ENCODE measurements around the gene BCL2. TPM values are rescaled to one million over a fixed set of nuclear protein-coding genes. Genes with fewer than 3 reads are reported as not detected.
"Not testable (repeated sequence)": the region's sequence is repeated elsewhere in the genome, so short reads cannot be mapped to it uniquely, and the experiment has no call there.

Gene BCL2
- total and polyA plus RNA-seq, 2 donors: 11.7 to 17.5 TPM

- H3K27me3 ChIP-seq (ENCODE audit: control insufficient read depth in 2 of 2, insufficient read depth in 1 of 2, low read length in 1 of 2): no peaks in the 10 kb centered on the region
- DNase-seq (ENCODE audit: low read depth in 6 of 9, low spot score in 9 of 9): no peak
- 64% methylated on average over 1 of the region's 1 CpG for WGBS
- no peaks in the 10 kb centered on the region for H3K36me3 ChIP-seq (ENCODE audit: control insufficient read depth in 2 of 2, insufficient read depth in 2 of 2, low read length in 1 of 2)
- H3K4me3 ChIP-seq (ENCODE audit: low read length in 2 of 2): no peak overlapping the region
- no peaks in the 10 kb centered on the region for H3K9me3 ChIP-seq (ENCODE audit: control insufficient read depth in 2 of 2, insufficient read depth in 1 of 2, low read length in 1 of 2)
- no peak overlapping the region for H3K27ac ChIP-seq (ENCODE audit: low read depth in 1 of 2, low read length in 1 of 2)
- peaks cover 18 to 60% of the 10 kb centered on the region in 2 donors for H3K4me1 ChIP-seq (ENCODE audit: control insufficient read depth in 2 of 2, insufficient read depth in 2 of 2, low read length in 2 of 2)
Measured at GRCh38 chr18:63207835-63208234, 111.7 kb downstream of the BCL2 start.

DNA sequence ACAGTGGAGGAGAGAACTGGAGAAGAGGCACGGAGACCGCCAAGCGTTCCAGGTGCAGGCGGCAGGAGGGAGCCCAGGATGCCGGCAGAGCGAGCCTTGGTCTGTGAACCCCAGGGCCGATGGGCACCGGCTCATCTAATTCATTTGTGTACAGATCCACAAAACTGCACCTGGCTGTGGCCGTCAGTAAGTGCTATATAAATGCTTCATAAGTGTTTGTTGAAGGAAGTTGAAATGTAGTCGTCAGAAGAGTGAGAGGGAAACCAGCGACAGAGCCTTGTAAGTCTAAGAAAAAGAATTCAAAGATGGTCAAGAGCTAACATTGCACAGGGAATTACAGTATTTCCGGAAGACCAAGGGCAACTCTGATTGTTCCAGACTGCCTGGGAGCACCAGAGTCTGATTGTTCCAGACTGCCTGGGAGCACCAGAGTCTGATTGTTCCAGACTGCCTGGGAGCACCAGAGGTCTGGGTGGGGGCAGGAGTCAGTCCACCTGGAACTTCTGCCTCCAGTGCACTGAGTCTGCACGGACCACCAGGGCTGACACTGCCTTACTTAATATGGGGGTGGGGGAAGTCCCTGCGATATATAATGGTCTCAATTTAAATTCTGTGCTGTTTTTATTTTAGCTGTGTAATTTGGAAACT lies 112.3 kb downstream of the BCL2 start:
- Histone ChIP-seq H3K4me3 (ENCODE audit: low read length in 2 of 2) (no peak overlapping the region), H3K9me3 (ENCODE audit: control insufficient read depth in 2 of 2, insufficient read depth in 1 of 2, low read length in 1 of 2) (no peaks in the 10 kb centered on the region), H3K36me3 (ENCODE audit: control insufficient read depth in 2 of 2, insufficient read depth in 2 of 2, low read length in 1 of 2) (no peaks in the 10 kb centered on the region), H3K4me1 (ENCODE audit: control insufficient read depth in 2 of 2, insufficient read depth in 2 of 2, low read length in 2 of 2) (peaks cover 18 to 57% of the 10 kb centered on the region in 2 donors), H3K27me3 (ENCODE audit: control insufficient read depth in 2 of 2, insufficient read depth in 1 of 2, low read length in 1 of 2) (no peaks in the 10 kb centered on the region), H3K27ac (ENCODE audit: low read depth in 1 of 2, low read length in 1 of 2) (peak overlapping the region in 1 of 2 donors; percentile 33)
- peak in 2 of 9 donors; percentile 28 to 59 for DNase-seq (ENCODE audit: low read depth in 6 of 9, low spot score in 9 of 9)
- 55% methylated on average over 14 of the region's 14 CpGs for WGBS

DNA sequence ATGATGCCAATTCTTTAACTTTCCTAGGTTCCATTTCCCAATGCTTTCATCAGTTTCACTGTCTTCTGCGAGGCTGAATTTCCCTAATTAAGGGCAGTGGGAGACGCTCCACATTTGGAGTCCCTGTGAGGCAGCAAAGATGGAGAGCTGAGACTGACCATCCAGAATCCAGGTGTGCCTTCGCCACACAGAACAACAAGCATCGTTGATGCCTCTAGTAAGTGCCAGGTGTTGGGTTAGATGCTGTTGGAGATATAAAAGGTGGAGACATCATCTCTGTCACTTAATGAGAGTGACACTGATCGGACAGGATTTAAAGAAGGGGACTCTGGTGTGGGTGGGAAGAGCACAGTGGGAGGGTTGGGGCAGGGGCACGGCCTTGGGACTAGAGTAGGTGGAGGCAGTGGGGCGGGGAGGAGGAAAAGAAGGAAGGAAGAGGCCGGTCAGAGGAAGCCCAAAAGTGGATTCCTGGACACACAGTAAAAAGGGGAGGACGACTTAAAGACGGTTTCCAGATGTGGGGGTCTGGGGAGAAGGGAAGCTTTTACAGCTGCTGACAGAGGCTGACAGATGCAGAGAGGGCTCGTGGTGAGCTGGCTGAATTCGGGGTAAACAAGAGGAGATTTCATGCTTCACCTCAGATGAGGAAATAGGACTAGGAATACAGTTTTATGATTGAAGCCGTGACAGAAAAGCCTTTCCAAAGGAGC lies 113.0 kb downstream of the BCL2 start:
- 66% methylated on average over 13 of the region's 13 CpGs for WGBS
- H3K27me3 ChIP-seq (ENCODE audit: control insufficient read depth in 2 of 2, insufficient read depth in 1 of 2, low read length in 1 of 2): no peaks in the 10 kb centered on the region
- peaks cover 18 to 52% of the 10 kb centered on the region in 2 donors for H3K4me1 ChIP-seq (ENCODE audit: control insufficient read depth in 2 of 2, insufficient read depth in 2 of 2, low read length in 2 of 2)
- H3K9me3 ChIP-seq (ENCODE audit: control insufficient read depth in 2 of 2, insufficient read depth in 1 of 2, low read length in 1 of 2): no peaks in the 10 kb centered on the region
- DNase-seq (ENCODE audit: low read depth in 6 of 9, low spot score in 9 of 9): no peak
- no peak overlapping the region for H3K4me3 ChIP-seq (ENCODE audit: low read length in 2 of 2)
- no peaks in the 10 kb centered on the region for H3K36me3 ChIP-seq (ENCODE audit: control insufficient read depth in 2 of 2, insufficient read depth in 2 of 2, low read length in 1 of 2)
- H3K27ac ChIP-seq (ENCODE audit: low read depth in 1 of 2, low read length in 1 of 2): peak overlapping the region in 1 of 2 donors; percentile 33

DNA sequence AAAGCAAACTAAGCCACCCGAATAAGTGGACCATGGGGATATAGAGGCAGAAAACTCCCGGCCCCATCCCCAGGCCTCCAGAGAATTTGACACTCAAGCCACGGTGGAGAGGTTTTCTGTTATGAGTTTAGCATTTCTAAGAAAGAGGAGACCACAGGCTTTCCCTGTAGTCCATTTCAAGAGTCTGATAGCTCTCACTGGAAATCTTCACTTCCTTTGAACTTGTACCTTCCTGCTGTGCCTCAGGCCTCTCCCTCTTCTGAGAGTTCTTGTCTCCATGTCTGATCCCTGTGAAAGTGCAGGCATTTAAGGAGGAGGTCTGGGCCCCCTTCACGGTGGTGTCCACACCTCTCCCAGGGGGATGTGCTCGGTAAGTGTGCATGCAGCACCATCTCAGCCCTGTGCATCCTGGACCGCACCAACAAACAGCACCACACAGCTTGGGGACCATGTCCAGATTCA lies 113.7 kb downstream of the BCL2 start:
- Histone ChIP-seq H3K36me3 (ENCODE audit: control insufficient read depth in 2 of 2, insufficient read depth in 2 of 2, low read length in 1 of 2) (no peaks in the 10 kb centered on the region), H3K4me3 (ENCODE audit: low read length in 2 of 2) (no peak overlapping the region), H3K9me3 (ENCODE audit: control insufficient read depth in 2 of 2, insufficient read depth in 1 of 2, low read length in 1 of 2) (no peaks in the 10 kb centered on the region), H3K27me3 (ENCODE audit: control insufficient read depth in 2 of 2, insufficient read depth in 1 of 2, low read length in 1 of 2) (no peaks in the 10 kb centered on the region), H3K27ac (ENCODE audit: low read depth in 1 of 2, low read length in 1 of 2) (no peak overlapping the region), H3K4me1 (ENCODE audit: control insufficient read depth in 2 of 2, insufficient read depth in 2 of 2, low read length in 2 of 2) (peaks cover 18 to 46% of the 10 kb centered on the region in 2 donors)
- 65% methylated on average over 6 of the region's 6 CpGs for WGBS
- DNase-seq (ENCODE audit: low read depth in 6 of 9, low spot score in 9 of 9): no peak

DNA sequence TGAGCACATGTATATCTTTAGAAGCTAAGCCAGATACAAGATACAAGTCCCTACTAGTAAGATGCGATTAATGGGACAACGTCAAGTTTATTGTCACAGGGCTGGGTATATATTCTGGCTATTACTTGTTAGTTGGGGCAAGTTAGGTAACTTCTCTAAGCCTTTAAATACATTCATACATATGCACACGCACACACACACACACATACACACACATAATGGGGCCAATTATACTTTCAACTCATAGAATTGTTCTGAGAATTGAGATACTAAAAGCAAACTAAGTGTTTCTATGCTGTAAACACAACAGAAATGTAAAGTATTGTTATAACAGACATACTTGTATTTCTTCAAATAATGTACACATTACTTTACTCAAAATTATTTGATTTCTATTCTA lies 116.1 kb downstream of the BCL2 start:
- Histone ChIP-seq H3K27ac (ENCODE audit: low read depth in 1 of 2, low read length in 1 of 2) (no peak overlapping the region), H3K4me1 (ENCODE audit: control insufficient read depth in 2 of 2, insufficient read depth in 2 of 2, low read length in 2 of 2) (peaks cover 25 to 53% of the 10 kb centered on the region in 2 donors), H3K27me3 (ENCODE audit: control insufficient read depth in 2 of 2, insufficient read depth in 1 of 2, low read length in 1 of 2) (no peaks in the 10 kb centered on the region), H3K4me3 (ENCODE audit: low read length in 2 of 2) (no peak overlapping the region), H3K36me3 (ENCODE audit: control insufficient read depth in 2 of 2, insufficient read depth in 2 of 2, low read length in 1 of 2) (peaks cover 0 to 2% of the 10 kb centered on the region in 2 donors), H3K9me3 (ENCODE audit: control insufficient read depth in 2 of 2, insufficient read depth in 1 of 2, low read length in 1 of 2) (peaks cover 0 to 1% of the 10 kb centered on the region in 2 donors)
- DNase-seq (ENCODE audit: low read depth in 6 of 9, low spot score in 9 of 9): no peak
- WGBS: 98% methylated on average over 3 of the region's 3 CpGs

GRCh38 chr18:63202828-63203227 lies 116.7 kb downstream of the BCL2 start:
- Histone ChIP-seq H3K4me3 (ENCODE audit: low read length in 2 of 2) (no peak overlapping the region), H3K27me3 (ENCODE audit: control insufficient read depth in 2 of 2, insufficient read depth in 1 of 2, low read length in 1 of 2) (no peaks in the 10 kb centered on the region), H3K27ac (ENCODE audit: low read depth in 1 of 2, low read length in 1 of 2) (no peak overlapping the region), H3K9me3 (ENCODE audit: control insufficient read depth in 2 of 2, insufficient read depth in 1 of 2, low read length in 1 of 2) (peaks cover 0 to 2% of the 10 kb centered on the region in 2 donors), H3K4me1 (ENCODE audit: control insufficient read depth in 2 of 2, insufficient read depth in 2 of 2, low read length in 2 of 2) (peaks cover 23 to 54% of the 10 kb centered on the region in 2 donors), H3K36me3 (ENCODE audit: control insufficient read depth in 2 of 2, insufficient read depth in 2 of 2, low read length in 1 of 2) (peaks cover 0 to 3% of the 10 kb centered on the region in 2 donors)
- 94% methylated on average over 8 of the region's 8 CpGs for WGBS
- DNase-seq (ENCODE audit: low read depth in 6 of 9, low spot score in 9 of 9): no peak

GRCh38 chr18:63201456-63201855 lies 118.1 kb downstream of the BCL2 start:
- not testable (repeated sequence) for H3K27me3 ChIP-seq (ENCODE audit: control insufficient read depth in 2 of 2, insufficient read depth in 1 of 2, low read length in 1 of 2); H3K36me3 ChIP-seq (ENCODE audit: control insufficient read depth in 2 of 2, insufficient read depth in 2 of 2, low read length in 1 of 2); DNase-seq (ENCODE audit: low read depth in 6 of 9, low spot score in 9 of 9); H3K27ac ChIP-seq (ENCODE audit: low read depth in 1 of 2, low read length in 1 of 2); H3K4me3 ChIP-seq (ENCODE audit: low read length in 2 of 2); H3K9me3 ChIP-seq (ENCODE audit: control insufficient read depth in 2 of 2, insufficient read depth in 1 of 2, low read length in 1 of 2)
- peaks cover 15 to 50% of the 10 kb centered on the region in 2 donors for H3K4me1 ChIP-seq (ENCODE audit: control insufficient read depth in 2 of 2, insufficient read depth in 2 of 2, low read length in 2 of 2)
- WGBS: 98% methylated on average over 3 of the region's 3 CpGs

- peak in 8 of 9 donors; percentile 40 to 86 (median 52) for DNase-seq (ENCODE audit: low read depth in 6 of 9, low spot score in 9 of 9)
- Histone ChIP-seq H3K4me3 (ENCODE audit: low read length in 2 of 2) (peak overlapping the region; percentile 1), H3K36me3 (ENCODE audit: control insufficient read depth in 2 of 2, insufficient read depth in 2 of 2, low read length in 1 of 2) (peaks cover 0 to 3% of the 10 kb centered on the region in 2 donors), H3K27me3 (ENCODE audit: control insufficient read depth in 2 of 2, insufficient read depth in 1 of 2, low read length in 1 of 2) (no peaks in the 10 kb centered on the region), H3K9me3 (ENCODE audit: control insufficient read depth in 2 of 2, insufficient read depth in 1 of 2, low read length in 1 of 2) (peaks cover 0 to 2% of the 10 kb centered on the region in 2 donors), H3K27ac (ENCODE audit: low read depth in 1 of 2, low read length in 1 of 2) (peak overlapping the region; percentile 68 to 70), H3K4me1 (ENCODE audit: control insufficient read depth in 2 of 2, insufficient read depth in 2 of 2, low read length in 2 of 2) (peaks cover 15 to 40% of the 10 kb centered on the region in 2 donors)
- WGBS: 15% methylated on average over 14 of the region's 14 CpGs
Measured at GRCh38 chr18:63199743-63200241, 119.8 kb downstream of the BCL2 start.
